ENCODE results near the gene GRK4. TPM values are rescaled to one million over a fixed set of nuclear protein-coding genes. Genes with fewer than 3 reads are reported as not detected.

Gene GRK4
- total RNA-seq, 1 experiment from 2014 or later, result 3.7 TPM

GRCh38 chr4:2961811-2962441 lies 1.4 kb upstream of the GRK4 start:
- H2AFZ ChIP-seq (ENCODE audit: low read length), result no peak overlapping the region
- DNase-seq, result no peak
- peaks cover 6% of the 10 kb centered on the region; the same call in 1 of the 2 replicates for H3K4me1 ChIP-seq (ENCODE audit: insufficient read depth, low read length)
- H3K27ac ChIP-seq (ENCODE audit: low read length), result no peak overlapping the region
- no peak for TF ChIP-seq EZH2 (IDR thresholded peaks at IDR 0.05; ENCODE audit: low read length, unreplicated experiment)
- no peaks in the 10 kb centered on the region for H3K9me3 ChIP-seq (ENCODE audit: low read length)
- ChIA-PET POLR2A (ENCODE audit: unreplicated experiment) (interaction anchor here (0.6 to 1.0 kb wide), 2 partner anchors 8 to 424 kb away, joined by 3 to 8 read pairs; no protein-coding TSS in a partner anchor), CTCF (no interaction called here)
- no peaks in the 10 kb centered on the region for H3K27me3 ChIP-seq (ENCODE audit: low read length)
- BruUV-seq (replicated peaks), result TSS peak; percentile 53
- H3K4me3 ChIP-seq (ENCODE audit: low read length), result peak overlapping the region; percentile 86
- no peak for ATAC-seq
- H3K9me2 ChIP-seq (replicated peaks; ENCODE audit: low read length), result no peaks in the 10 kb centered on the region
- intact Hi-C loops (cut with micrococcal nuclease), result loop anchor here (5.0 kb wide), 1 partner anchor 75 kb away; no protein-coding TSS in a partner anchor
- peaks cover 17% of the 10 kb centered on the region for H4K20me1 ChIP-seq (ENCODE audit: low read length)
- H3K36me3 ChIP-seq (ENCODE audit: low read depth, low read length), result peaks cover 6% of the 10 kb centered on the region
- peak overlapping the region; percentile 98 for H3K9ac ChIP-seq (ENCODE audit: low read length)
- H3F3A ChIP-seq (ENCODE audit: low read length, unreplicated experiment), result no peaks in the 10 kb centered on the region
- H3K79me2 ChIP-seq (ENCODE audit: low read length), result peaks cover 61% of the 10 kb centered on the region
- peak overlapping the region; percentile 90 for H3K4me2 ChIP-seq (ENCODE audit: low read length)

- POLR2A ChIA-PET (ENCODE audit: unreplicated experiment), result interaction anchor here (1.0 kb wide), 1 partner anchor 8 kb away, joined by 3 read pairs; no protein-coding TSS in a partner anchor
- no peaks in the 10 kb centered on the region for H3F3A ChIP-seq (ENCODE audit: low read length, unreplicated experiment)
- CTCF ChIA-PET, result interaction anchor here (0.6 to 1.5 kb wide), 2 partner anchors 14 to 47 kb away, joined by 4 to 5 read pairs; no protein-coding TSS in a partner anchor
Observed at GRCh38 chr4:2962614-2963174, 677 bp upstream of the GRK4 start.

GRCh38 chr4:2963966-2964471 lies 648 bp downstream of the GRK4 start:
- H3K9ac ChIP-seq (ENCODE audit: low read length), result peak overlapping the region; percentile 98
- peaks cover 17% of the 10 kb centered on the region for H4K20me1 ChIP-seq (ENCODE audit: low read length)
- intact Hi-C loops (cut with micrococcal nuclease), result loop anchor here (5.0 kb wide), 1 partner anchor 73 kb away; no protein-coding TSS in a partner anchor
- H3K4me2 ChIP-seq (ENCODE audit: low read length), result peak overlapping the region; percentile 90
- peak overlapping the region; percentile 86 for H3K4me3 ChIP-seq (ENCODE audit: low read length)
- DNase-seq (no peak), ATAC-seq (peak; percentile 9; the same call in 1 of the 2 replicates)
- no peaks in the 10 kb centered on the region for H3F3A ChIP-seq (ENCODE audit: low read length, unreplicated experiment)
- POLR2A ChIA-PET (ENCODE audit: unreplicated experiment), result no interaction called here
- no peak overlapping the region for H3K27ac ChIP-seq (ENCODE audit: low read length)
- peaks cover 6% of the 10 kb centered on the region; the same call in 1 of the 2 replicates for H3K4me1 ChIP-seq (ENCODE audit: insufficient read depth, low read length)
- no peaks in the 10 kb centered on the region for H3K36me3 ChIP-seq (ENCODE audit: low read depth, low read length)
- peaks cover 42% of the 10 kb centered on the region for H3K79me2 ChIP-seq (ENCODE audit: low read length)
- no peaks in the 10 kb centered on the region for H3K27me3 ChIP-seq (ENCODE audit: low read length)
- CTCF ChIA-PET, result interaction anchor here (0.5 to 1.5 kb wide), 2 partner anchors 13 to 74 kb away, joined by 4 to 5 read pairs; no protein-coding TSS in a partner anchor
- no TSS peak for BruUV-seq (replicated peaks)
- H2AFZ ChIP-seq (ENCODE audit: low read length), result peak overlapping the region; percentile 94
- no peaks in the 10 kb centered on the region for H3K9me3 ChIP-seq (ENCODE audit: low read length)
- TF ChIP-seq CTCF (conservative IDR thresholded peaks at IDR 0.05; ENCODE audit: low read depth, low read length), result no peak
- TF ChIP-seq EZH2phosphoT487 (IDR thresholded peaks at IDR 0.05; ENCODE audit: borderline replicate concordance, low read length), result no peak
- TF ChIP-seq EZH2 (IDR thresholded peaks at IDR 0.05; ENCODE audit: low read length, unreplicated experiment), result no peak
- no peaks in the 10 kb centered on the region for H3K9me2 ChIP-seq (replicated peaks; ENCODE audit: low read length)

More at GRCh38 chr4:2962614-2963174, 677 bp upstream of the GRK4 start:
- TF ChIP-seq EZH2 (IDR thresholded peaks at IDR 0.05; ENCODE audit: low read length, unreplicated experiment), result no peak
- no peak for TF ChIP-seq CTCF (conservative IDR thresholded peaks at IDR 0.05; ENCODE audit: low read depth, low read length)
- Histone ChIP-seq H3K79me2 (ENCODE audit: low read length) (peaks cover 55% of the 10 kb centered on the region), H3K4me3 (ENCODE audit: low read length) (peak overlapping the region; percentile 86), H3K4me2 (ENCODE audit: low read length) (peak overlapping the region; percentile 90), H3K27ac (ENCODE audit: low read length) (peak overlapping the region; percentile 59), H3K36me3 (ENCODE audit: low read depth, low read length) (no peaks in the 10 kb centered on the region; the same call in 1 of the 2 replicates), H2AFZ (ENCODE audit: low read length) (peak overlapping the region; percentile 90), H3K9ac (ENCODE audit: low read length) (peak overlapping the region; percentile 98), H3K9me3 (ENCODE audit: low read length) (no peaks in the 10 kb centered on the region), H3K27me3 (ENCODE audit: low read length) (no peaks in the 10 kb centered on the region), H3K4me1 (ENCODE audit: insufficient read depth, low read length) (peaks cover 6% of the 10 kb centered on the region; the same call in 1 of the 2 replicates), H4K20me1 (ENCODE audit: low read length) (peaks cover 17% of the 10 kb centered on the region), H3K9me2 (replicated peaks; ENCODE audit: low read length) (no peaks in the 10 kb centered on the region)
- no TSS peak for BruUV-seq (replicated peaks)
- DNase-seq (peak; percentile 25), ATAC-seq (peak; percentile 28)
- intact Hi-C loops (cut with micrococcal nuclease), result loop anchor here (5.0 kb wide), 1 partner anchor 75 kb away; no protein-coding TSS in a partner anchor

Data from PC-3 (cell line).